NCI-H1092 treated with DMSO at 0.1 percent for 48 hours (cell line): ENCODE results near the gene MAN1A1.
"Not testable (repeated sequence)": the region's sequence is repeated elsewhere in the genome, so short reads cannot be mapped to it uniquely, and the experiment has no call there.

ENCODE experiments used
- DNase-seq: peaks from one replicate; lab custom pipeline; 2025; lab: John Stamatoyannopoulos, UW

Gene MAN1A1

GRCh38 chr6:119170447-119171087 lies 179.0 kb downstream of the MAN1A1 start:
- DNase-seq: no peak

- no peak for DNase-seq
Observed at GRCh38 chr6:119170103-119170446, 179.5 kb downstream of the MAN1A1 start.

GRCh38 chr6:119169355-119169754 lies 180.2 kb downstream of the MAN1A1 start:
- not testable (repeated sequence) for DNase-seq

GRCh38 chr6:119166024-119166784 lies 183.4 kb downstream of the MAN1A1 start:
- DNase-seq: no peak

GRCh38 chr6:119163006-119163405 lies 186.6 kb downstream of the MAN1A1 start:
- no peak for DNase-seq

GRCh38 chr6:119162134-119162775 lies 187.3 kb downstream of the MAN1A1 start:
- no peak for DNase-seq

- no peak for DNase-seq
Observed at GRCh38 chr6:119161438-119161837, 188.1 kb downstream of the MAN1A1 start.

GRCh38 chr6:119160911-119161310 lies 188.7 kb downstream of the MAN1A1 start:
- DNase-seq: no peak

- DNase-seq: no peak
Observed at GRCh38 chr6:119158057-119158848, 191.3 kb downstream of the MAN1A1 start.

- DNase-seq: no peak
Observed at GRCh38 chr6:119157506-119157815, 192.1 kb downstream of the MAN1A1 start.

GRCh38 chr6:119156757-119157505 lies 192.6 kb downstream of the MAN1A1 start:
- DNase-seq: no peak

GRCh38 chr6:119156082-119156481 lies 193.5 kb downstream of the MAN1A1 start:
- DNase-seq: not testable (repeated sequence)

- no peak for DNase-seq
Observed at GRCh38 chr6:119152187-119152586, 197.4 kb downstream of the MAN1A1 start.

- DNase-seq: no peak
Observed at GRCh38 chr6:119148825-119149525, 200.6 kb downstream of the MAN1A1 start.

GRCh38 chr6:119148098-119148824 lies 201.3 kb downstream of the MAN1A1 start:
- peak; percentile 8 for DNase-seq

GRCh38 chr6:119147101-119148053 lies 202.2 kb downstream of the MAN1A1 start:
- no peak for DNase-seq

GRCh38 chr6:119145111-119145510 lies 204.4 kb downstream of the MAN1A1 start:
- DNase-seq: no peak

- DNase-seq: no peak
Observed at GRCh38 chr6:119142637-119143036, 206.9 kb downstream of the MAN1A1 start.

- DNase-seq: no peak
Observed at GRCh38 chr6:119142041-119142440, 207.5 kb downstream of the MAN1A1 start.
